IMR-90 (cell line): ENCODE results near the gene SMAD7.

ENCODE experiments used
- BHLHE40 ChIP-seq: fragments of 150-350 bp; IDR thresholded peaks from 2 replicates; pipeline ENCODE4 v1.6.1; 2016; ENCODE audit warnings: mild to moderate bottlenecking, low read depth, low read length
- CEBPB ChIP-seq: IDR thresholded peaks from 2 replicates; pipeline ENCODE4 v1.6.1; 2012; ENCODE audit warnings: low read depth, low read length, improper control_type of control experiment
- CHD1 ChIP-seq: IDR thresholded peaks from 2 replicates; pipeline ENCODE4 v1.6.1; 2012; ENCODE audit warnings: low read depth, low read length, improper control_type of control experiment
- CTCF ChIP-seq: conservative IDR thresholded peaks from 2 replicates; pipeline ENCODE4 v1.5.1; 2012; ENCODE audit warnings: mild to moderate bottlenecking, low read depth, low read length, improper control_type of control experiment
- ELK1 ChIP-seq: fragments of 150-350 bp; IDR thresholded peaks from 2 replicates; pipeline ENCODE4 v1.6.1; 2016; ENCODE audit warnings: low read depth, mild to moderate bottlenecking, low read length, moderate library complexity, borderline replicate concordance
- FOS ChIP-seq: fragments of 150-350 bp; IDR thresholded peaks from 2 replicates; pipeline ENCODE4 v1.6.1; 2016; ENCODE audit warnings: low read depth, low read length
- MAFK ChIP-seq: IDR thresholded peaks from 2 replicates; pipeline ENCODE4 v1.6.1; 2012; ENCODE audit warnings: low read depth, low read length, improper control_type of control experiment
- MAZ ChIP-seq: IDR thresholded peaks from 2 replicates; pipeline ENCODE4 v1.6.1; 2012; ENCODE audit warnings: low read depth, mild to moderate bottlenecking, low read length, improper control_type of control experiment, moderate library complexity, borderline replicate concordance
- MXI1 ChIP-seq: IDR thresholded peaks from 2 replicates; pipeline ENCODE4 v1.6.1; 2012; ENCODE audit warnings: low read depth, mild to moderate bottlenecking, low read length, moderate library complexity, borderline replicate concordance
- POLR2A ChIP-seq: IDR thresholded peaks from 2 replicates; pipeline ENCODE4 v1.6.1; 2012; ENCODE audit warnings: mild to moderate bottlenecking, low read depth, low read length
- RAD21 ChIP-seq: IDR thresholded peaks from 2 replicates; pipeline ENCODE4 v1.6.1; 2012; ENCODE audit warnings: low read length, improper control_type of control experiment
- RFX5 ChIP-seq: IDR thresholded peaks from 2 replicates; pipeline ENCODE4 v1.8.0; 2012; ENCODE audit warnings: low read depth, mild to moderate bottlenecking, low read length, moderate library complexity
- SMC3 ChIP-seq: fragments of 150-350 bp; IDR thresholded peaks from 2 replicates; pipeline ENCODE4 v1.6.1; 2016; ENCODE audit warnings: low read depth, mild to moderate bottlenecking, antibody characterized with exemption, low read length, moderate library complexity
- TF ChIP-seq, protein P1 (sequence below): fragments of 150-350 bp; IDR thresholded peaks from 2 replicates; pipeline ENCODE4 v1.6.1; 2017; ENCODE audit warnings: mild to moderate bottlenecking, antibody characterized with exemption, low read length, low read depth

DNA sequence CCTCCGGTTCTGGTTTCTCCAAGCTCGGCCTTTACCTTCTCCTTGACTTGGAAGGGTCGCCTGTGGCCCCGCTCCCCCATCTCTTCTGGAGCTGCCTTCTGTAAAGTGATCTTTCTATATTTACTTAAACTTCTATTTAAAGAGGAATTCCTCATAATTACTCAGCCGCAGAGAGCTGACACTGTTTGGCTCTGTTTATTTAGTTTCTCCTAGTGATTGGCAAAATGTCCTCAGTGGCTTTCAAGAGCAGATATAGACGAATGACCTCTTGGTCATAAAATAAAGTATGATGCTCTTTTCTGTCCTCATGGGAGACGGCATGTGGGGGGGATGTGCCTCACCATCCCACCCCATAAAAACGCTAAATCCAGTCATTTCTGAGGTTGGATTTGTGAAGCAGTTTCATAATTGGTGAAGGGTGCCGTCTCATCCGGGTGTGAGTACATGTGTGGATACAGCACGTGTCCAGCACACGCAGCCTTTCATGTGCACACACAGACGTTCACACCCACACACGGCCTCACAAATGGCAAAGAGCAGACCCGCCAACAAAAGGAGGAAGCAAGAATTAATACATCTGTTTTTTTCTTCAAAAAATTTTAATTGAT, 43.4 kb upstream of the SMAD7 start:
- no peak for TF ChIP-seq CTCF
- TF ChIP-seq FOS = peak; percentile 49
- peak; percentile 7; the same call in 1 of the 2 replicates for TF ChIP-seq CEBPB
- TF ChIP-seq, protein P1, sequence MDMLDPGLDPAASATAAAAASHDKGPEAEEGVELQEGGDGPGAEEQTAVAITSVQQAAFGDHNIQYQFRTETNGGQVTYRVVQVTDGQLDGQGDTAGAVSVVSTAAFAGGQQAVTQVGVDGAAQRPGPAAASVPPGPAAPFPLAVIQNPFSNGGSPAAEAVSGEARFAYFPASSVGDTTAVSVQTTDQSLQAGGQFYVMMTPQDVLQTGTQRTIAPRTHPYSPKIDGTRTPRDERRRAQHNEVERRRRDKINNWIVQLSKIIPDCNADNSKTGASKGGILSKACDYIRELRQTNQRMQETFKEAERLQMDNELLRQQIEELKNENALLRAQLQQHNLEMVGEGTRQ = peak; percentile 80
- no peak for TF ChIP-seq SMC3
- TF ChIP-seq POLR2A = peak; percentile 65
- peak; percentile 96 for TF ChIP-seq BHLHE40
- TF ChIP-seq MAZ = no peak; the same call in 1 of the 2 replicates
- no peak for TF ChIP-seq ELK1
- TF ChIP-seq RFX5 = no peak
- peak; percentile 21; the same call in 1 of the 2 replicates for TF ChIP-seq CHD1
- TF ChIP-seq MXI1 = peak; percentile 67; the same call in 1 of the 2 replicates
- TF ChIP-seq MAFK = peak; percentile 9; the same call in 1 of the 2 replicates
- TF ChIP-seq RAD21 = 0 out of 2 replicates have a peak, but pooled peaks have one; percentile 9
